Suprapubic skin (tissue), 4 donors: ENCODE results near the gene PTPRN2. TPM values are rescaled to one million over a fixed set of nuclear protein-coding genes. Genes with fewer than 3 reads are reported as not detected.

Experiments
- DNase-seq, 2 donors: peaks; one replicate each; pipeline ENCODE4 v3.0.0-alpha.2; 2019; ENCODE audit warnings: low spot score in 2 of 2
- H3K27ac ChIP-seq: fragments of 200-600 bp; sonication (generic); one replicate; pipeline ENCODE4 v1.5.1; 2019
- H3K27me3 ChIP-seq: fragments of 200-600 bp; sonication (generic); one replicate; pipeline ENCODE4 v1.5.1; 2019
- H3K36me3 ChIP-seq: fragments of 200-600 bp; sonication (generic); one replicate; pipeline ENCODE4 v1.5.1; 2019
- H3K4me1 ChIP-seq: fragments of 200-600 bp; sonication (generic); one replicate; pipeline ENCODE4 v1.5.1; 2019
- H3K4me3 ChIP-seq: fragments of 200-600 bp; sonication (generic); one replicate; pipeline ENCODE4 v1.5.1; 2019; ENCODE audit warnings: mild to moderate bottlenecking
- H3K9me3 ChIP-seq: fragments of 200-600 bp; sonication (generic); one replicate; pipeline ENCODE4 v1.5.1; 2019
- CTCF ChIP-seq, 2 donors: fragments of 200-600 bp in 1 of 2; fragments of 450-650 bp in 1 of 2; sonication (generic) in 1 of 2; IDR thresholded peaks; one replicate each; pipeline ENCODE4 v1.5.1; 2016 to 2019; ENCODE audit warnings: antibody characterized with exemption in 2 of 2, mild to moderate bottlenecking in 1 of 2, moderate library complexity in 1 of 2
- EP300 ChIP-seq: sonication (generic); formaldehyde crosslinking; IDR thresholded peaks from one replicate; pipeline ENCODE4 v1.6.1; 2017; ENCODE audit warnings: antibody characterized with exemption
- POLR2A ChIP-seq, 2 donors: fragments of 450-650 bp; IDR thresholded peaks; one replicate each; pipeline ENCODE4 v1.6.1; 2017; ENCODE audit warnings: antibody characterized with exemption in 2 of 2, mild to moderate bottlenecking in 2 of 2, moderate library complexity in 2 of 2
- POLR2AphosphoS5 ChIP-seq, 3 donors: sonication (generic); formaldehyde crosslinking; IDR thresholded peaks; one replicate each; pipeline ENCODE4 v1.6.1; 2017; ENCODE audit warnings: antibody characterized with exemption in 3 of 3
- WGBS: methylation state at CpG from one replicate; pipeline ENCODE4 v1.1.5; 2018; 5-methylcytosine and 5-hydroxymethylcytosine counted together
- total RNA-seq, 4 donors: library from RNA; depleted of rRNA; stranded (reverse); fragments of >200 nt; gene quantifications; one replicate each; pipeline ENCODE4 v1.1.0, GENCODE V29; 2016

PTPRN2 gene
- total RNA-seq, 4 donors from 2014 or later, result 0.23 to 1.8 (median 1.3) TPM

DNA sequence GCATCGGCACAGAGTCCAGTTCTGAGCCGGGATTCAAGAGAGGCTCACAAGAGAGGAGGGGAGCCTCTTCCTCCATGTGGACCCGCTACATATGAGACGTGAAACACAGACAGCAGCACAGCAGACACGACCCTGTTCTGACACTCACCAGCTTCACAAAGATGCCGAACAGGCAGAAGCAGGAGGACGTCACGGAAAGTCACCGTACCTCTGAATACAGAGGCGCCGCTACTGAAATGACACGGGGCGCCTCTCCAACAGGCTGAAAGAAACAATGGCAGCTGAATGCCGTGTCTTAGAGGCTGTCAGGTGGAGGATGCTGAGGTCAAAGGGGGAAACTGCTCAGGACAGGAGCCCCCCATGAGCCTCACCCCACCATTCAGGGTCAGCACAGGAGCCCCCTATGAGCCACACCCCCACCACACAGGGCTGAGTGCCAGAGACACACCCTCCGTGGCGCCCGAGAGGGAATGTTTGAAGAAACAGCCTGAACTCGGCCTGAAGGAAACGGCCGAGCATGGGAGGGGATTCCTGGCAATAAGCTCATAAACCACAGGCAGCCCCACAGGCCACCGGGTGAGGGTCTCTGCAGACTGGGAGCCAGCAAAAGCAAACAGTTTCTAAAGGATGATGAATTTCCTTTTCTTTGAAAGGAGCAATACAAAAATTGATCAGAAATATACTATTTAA is 510.3 kb downstream of the PTPRN2 start:
- Histone ChIP-seq H3K4me1 (no peaks in the 10 kb centered on the region), H3K4me3 (no peak overlapping the region), H3K9me3 (no peaks in the 10 kb centered on the region), H3K27ac (no peak overlapping the region), H3K27me3 (peaks cover 23% of the 10 kb centered on the region), H3K36me3 (no peaks in the 10 kb centered on the region)
- 55% methylated on average over 21 of the region's 21 CpGs for WGBS
- DNase-seq, result no peak
- TF ChIP-seq EP300, result no peak

GRCh38 chr7:158076656-158077055 is 511.0 kb downstream of the PTPRN2 start:
- no peak for DNase-seq
- H3K4me1 ChIP-seq, result no peaks in the 10 kb centered on the region
- no peaks in the 10 kb centered on the region for H3K36me3 ChIP-seq
- 87% methylated on average over 12 of the region's 12 CpGs for WGBS
- no peak for TF ChIP-seq CTCF (IDR thresholded peaks at IDR 0.05)
- no peak for TF ChIP-seq POLR2A (IDR thresholded peaks at IDR 0.05)
- no peak for TF ChIP-seq POLR2AphosphoS5 (IDR thresholded peaks at IDR 0.05)
- no peak for TF ChIP-seq EP300
- no peaks in the 10 kb centered on the region for H3K9me3 ChIP-seq
- H3K4me3 ChIP-seq, result no peak overlapping the region
- peaks cover 23% of the 10 kb centered on the region for H3K27me3 ChIP-seq
- H3K27ac ChIP-seq, result no peak overlapping the region

GRCh38 chr7:158076215-158076614 is 511.4 kb downstream of the PTPRN2 start:
- DNase-seq, result no peak
- Histone ChIP-seq H3K9me3 (no peaks in the 10 kb centered on the region), H3K4me1 (no peaks in the 10 kb centered on the region), H3K27ac (no peak overlapping the region), H3K36me3 (no peaks in the 10 kb centered on the region), H3K27me3 (peaks cover 23% of the 10 kb centered on the region), H3K4me3 (no peak overlapping the region)
- no peak for TF ChIP-seq POLR2AphosphoS5 (IDR thresholded peaks at IDR 0.05)
- 76% methylated on average over 11 of the region's 11 CpGs for WGBS

DNA sequence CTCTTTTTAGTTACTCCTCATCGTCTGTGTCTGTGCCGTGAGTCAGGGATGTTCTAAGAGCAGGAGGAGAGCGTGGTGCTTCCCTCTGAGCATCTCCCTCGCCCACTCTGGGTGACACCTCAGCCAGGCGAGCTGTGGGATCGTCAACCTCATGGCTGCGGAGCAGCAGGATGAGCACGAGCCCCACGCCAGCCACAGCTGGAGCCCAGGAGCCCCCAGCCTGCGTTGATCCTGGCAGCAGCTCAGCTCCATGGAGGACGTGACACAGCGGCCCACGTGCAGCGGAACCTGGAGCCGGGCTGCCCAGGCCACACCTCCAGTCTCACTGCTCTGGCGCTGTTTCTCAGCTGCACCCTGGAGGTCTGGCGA is 512.0 kb downstream of the PTPRN2 start:
- Histone ChIP-seq H3K27ac (no peak overlapping the region), H3K36me3 (no peaks in the 10 kb centered on the region), H3K9me3 (no peaks in the 10 kb centered on the region), H3K27me3 (peaks cover 23% of the 10 kb centered on the region), H3K4me3 (no peak overlapping the region), H3K4me1 (no peaks in the 10 kb centered on the region)
- TF ChIP-seq POLR2A (IDR thresholded peaks at IDR 0.05) (no peak), CTCF (IDR thresholded peaks at IDR 0.05) (no peak), EP300 (no peak), POLR2AphosphoS5 (IDR thresholded peaks at IDR 0.05) (no peak)
- DNase-seq, result no peak
- WGBS, result 82% methylated on average over 11 of the region's 17 CpGs

- Histone ChIP-seq H3K27ac (no peak overlapping the region), H3K27me3 (peaks cover 23% of the 10 kb centered on the region), H3K4me3 (no peak overlapping the region), H3K36me3 (no peaks in the 10 kb centered on the region), H3K4me1 (no peaks in the 10 kb centered on the region), H3K9me3 (no peaks in the 10 kb centered on the region)
- WGBS, result 89% methylated on average over 27 of the region's 29 CpGs
- no peak for TF ChIP-seq EP300
- TF ChIP-seq CTCF (IDR thresholded peaks at IDR 0.05), result no peak
- no peak for TF ChIP-seq POLR2A (IDR thresholded peaks at IDR 0.05)
- no peak for TF ChIP-seq POLR2AphosphoS5 (IDR thresholded peaks at IDR 0.05)
- no peak for DNase-seq
These were observed 512.6 kb downstream of the PTPRN2 start for GRCh38 chr7:158074896-158075632.
